Choroid plexus epithelial cell (primary cell): Measurements from ENCODE around the gene DENND10.
"Not testable (repeated sequence)": the region's sequence is repeated elsewhere in the genome, so short reads cannot be mapped to it uniquely, and the experiment has no call there.

ENCODE experiments used
- DNase-seq: peaks from one replicate; pipeline ENCODE4 v3.0.0-alpha.2; 2010; ENCODE audit warnings: low read depth
- H3K4me3 ChIP-seq: 2 replicates; pipeline ENCODE4 v1.5.1; 2011; ENCODE audit warnings: low read depth, mild to moderate bottlenecking, control low read depth, low read length, moderate library complexity
- CTCF ChIP-seq: conservative IDR thresholded peaks from 2 replicates; pipeline ENCODE4 v1.5.1; 2011; ENCODE audit warnings: low read depth, mild to moderate bottlenecking, control low read depth, inconsistent platforms, low read length, moderate library complexity

Gene DENND10

GRCh38 chr10:119143657-119144056 is 39.7 kb downstream of the DENND10 start:
- H3K4me3 ChIP-seq, result no peak overlapping the region
- no peak for TF ChIP-seq CTCF
- no peak for DNase-seq

- no peak for TF ChIP-seq CTCF
- no peak overlapping the region for H3K4me3 ChIP-seq
- no peak for DNase-seq
Observed at GRCh38 chr10:119149157-119149556, 45.2 kb downstream of the DENND10 start.

DNA sequence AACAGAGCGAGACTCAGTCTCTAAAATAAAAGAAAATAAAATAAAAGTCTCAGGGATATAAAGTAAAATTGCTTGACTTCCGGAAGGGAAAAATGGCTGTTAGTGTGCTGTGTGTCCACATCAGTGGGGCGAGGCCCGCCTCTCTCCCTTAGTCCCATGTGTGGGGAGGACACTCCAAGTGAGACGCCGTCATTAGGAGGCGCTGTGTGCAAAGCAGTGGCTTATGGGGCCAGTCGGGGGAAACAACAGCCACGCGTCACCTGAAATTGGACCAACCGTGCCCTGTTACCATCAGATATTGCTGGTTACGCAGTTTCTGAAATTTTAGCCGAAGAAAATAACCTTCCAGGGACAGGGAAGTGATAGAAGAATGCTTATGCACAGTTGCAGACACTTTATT is 45.8 kb downstream of the DENND10 start:
- DNase-seq, result no peak
- H3K4me3 ChIP-seq, result no peak overlapping the region
- peak; percentile 7 for TF ChIP-seq CTCF

- not testable (repeated sequence) for DNase-seq
Observed at GRCh38 chr10:119151601-119152000, 47.7 kb downstream of the DENND10 start.

DNA sequence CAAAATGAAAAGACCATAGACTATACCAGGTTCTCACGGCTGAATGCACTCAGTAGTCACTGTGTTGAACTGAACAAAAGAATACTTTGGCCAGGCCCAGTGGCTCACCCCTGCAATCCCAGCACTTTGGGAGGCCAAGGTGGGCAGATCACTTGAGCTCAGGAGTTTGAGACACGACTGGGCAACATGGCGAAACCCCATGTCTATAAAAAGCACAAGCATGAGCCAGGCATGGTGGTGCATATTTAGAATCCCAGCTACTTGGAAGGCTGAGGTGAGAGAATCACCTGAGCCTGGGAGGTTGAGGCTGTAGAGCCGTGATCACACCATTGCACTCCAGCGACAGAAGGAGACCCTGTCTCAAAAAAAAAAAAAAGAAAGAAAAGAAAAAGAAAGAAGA is 49.1 kb downstream of the DENND10 start:
- no peak overlapping the region for H3K4me3 ChIP-seq
- DNase-seq, result no peak
- no peak for TF ChIP-seq CTCF

More at GRCh38 chr10:119151601-119152000, 47.7 kb downstream of the DENND10 start:
- not testable (repeated sequence) for H3K4me3 ChIP-seq

GRCh38 chr10:119153661-119154060 is 49.7 kb downstream of the DENND10 start:
- TF ChIP-seq CTCF, result no peak
- DNase-seq, result no peak
- no peak overlapping the region for H3K4me3 ChIP-seq

DNA sequence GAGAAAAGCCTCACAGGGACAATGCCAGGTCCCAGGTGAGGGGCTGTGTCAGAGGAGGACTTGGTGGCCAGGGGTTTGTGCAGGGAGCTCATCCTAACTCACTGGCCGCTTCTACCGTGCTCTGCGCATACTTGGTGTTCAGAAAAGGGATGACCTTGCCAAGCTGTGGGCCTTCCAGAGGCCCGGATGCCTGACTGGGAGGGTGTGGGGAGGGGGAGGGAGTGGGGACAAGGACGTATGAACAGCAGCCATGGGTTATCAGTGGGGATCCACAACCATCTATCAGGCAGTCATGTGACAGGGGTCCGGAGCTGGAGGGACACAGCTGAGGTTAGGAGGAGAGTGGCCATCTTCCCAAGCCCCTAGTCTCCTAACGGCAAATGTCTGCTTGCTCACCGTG is 55.4 kb downstream of the DENND10 start:
- no peak overlapping the region for H3K4me3 ChIP-seq
- TF ChIP-seq CTCF, result no peak
- no peak for DNase-seq
